HG03025 (cell line): ENCODE measurements around the gene CTNNB1.

Source experiments
- ATAC-seq: cut with Tn5 transposase; IDR thresholded peaks from one replicate; pipeline ENCODE4 v1.9.1; 2021; ENCODE audit warnings: mild to moderate bottlenecking, moderate library complexity; ENCODE audit not compliant: unreplicated experiment, low FRiP score

Gene CTNNB1

DNA sequence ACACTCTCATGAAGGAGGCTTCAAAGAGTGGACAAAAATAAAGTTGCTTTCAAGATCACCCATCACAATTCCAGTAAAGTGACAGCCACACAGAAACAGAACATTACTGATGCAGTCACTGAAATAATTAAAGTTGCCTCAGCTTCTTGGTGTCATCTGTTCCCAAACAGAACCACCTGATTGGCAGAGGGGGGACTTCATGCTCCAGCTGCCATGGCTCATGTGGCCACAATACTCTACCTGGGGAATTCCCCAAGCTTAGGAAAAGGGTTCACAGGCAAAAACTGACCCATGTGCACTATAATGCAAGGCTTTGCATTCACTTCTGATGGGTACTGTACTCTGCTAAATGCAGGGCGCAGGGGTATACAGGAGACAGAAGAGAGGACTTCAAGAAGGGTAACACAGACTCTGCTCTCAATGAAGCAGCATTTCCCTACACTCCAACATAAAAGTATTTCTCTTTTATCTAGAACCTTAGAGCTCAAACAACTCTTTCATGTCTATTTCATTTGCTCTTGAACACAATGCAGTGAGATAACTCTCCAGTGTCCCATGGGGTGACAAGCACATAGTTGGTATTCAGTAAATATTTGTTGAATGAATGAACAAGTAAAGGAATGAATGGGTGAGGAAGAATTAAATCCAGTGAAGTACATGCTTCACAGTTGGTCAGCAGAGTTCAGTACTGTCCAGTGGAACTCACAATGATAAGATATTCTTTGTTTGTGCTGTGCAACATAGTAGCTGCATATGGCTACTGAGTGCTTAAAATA is 8.6 kb upstream of the CTNNB1 start:
- ATAC-seq = no peak

DNA sequence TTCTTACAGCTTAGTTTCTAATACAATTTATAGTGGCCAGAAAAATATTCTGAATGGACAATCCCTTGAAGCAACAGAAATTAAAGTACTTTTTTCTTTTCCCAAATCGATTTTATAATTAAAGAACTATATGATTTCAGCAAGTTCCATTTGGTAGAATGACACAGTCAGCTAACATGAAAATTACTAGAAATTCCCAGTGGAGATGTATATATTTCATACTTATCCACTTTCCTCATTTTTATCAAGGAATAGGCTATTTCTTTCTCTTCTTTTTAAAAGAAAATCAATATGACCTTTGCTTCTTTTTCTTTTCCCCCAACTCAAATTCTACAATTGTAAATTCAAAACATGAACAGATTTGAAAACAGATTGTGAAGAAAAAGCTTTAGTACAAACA is 6.4 kb upstream of the CTNNB1 start:
- ATAC-seq = no peak

DNA sequence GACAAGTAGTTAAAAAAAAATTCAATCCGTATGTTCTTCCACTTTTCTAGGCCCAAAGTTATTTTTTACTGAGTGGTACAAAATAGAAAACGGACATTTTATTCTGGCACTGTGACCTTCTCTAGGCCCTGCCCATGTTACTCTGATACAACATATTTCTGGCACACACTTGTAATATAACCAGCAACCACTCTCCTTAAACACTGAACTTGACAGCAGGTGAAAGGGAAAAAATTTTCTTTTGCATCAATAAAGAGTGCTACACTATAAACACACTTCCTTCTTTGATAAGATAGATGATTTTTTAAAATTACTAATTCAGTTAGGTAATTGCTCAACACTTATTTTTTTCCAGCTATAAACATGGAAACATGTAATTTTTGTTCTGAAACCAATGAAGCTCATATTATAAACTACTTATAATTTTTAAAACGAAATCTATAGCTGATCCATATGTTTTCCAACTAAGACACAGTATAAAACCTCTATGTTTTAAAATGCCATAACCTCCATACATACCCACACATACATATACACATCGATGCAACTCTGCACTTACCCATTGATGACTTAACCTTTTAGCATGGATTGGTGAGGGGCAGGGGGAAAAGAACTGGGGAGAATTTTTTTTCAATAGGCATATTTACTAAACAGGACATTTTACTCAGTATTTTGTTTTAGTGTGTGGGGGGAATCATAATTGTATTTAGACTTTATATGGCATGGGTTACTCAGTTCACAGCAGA is 5.3 kb upstream of the CTNNB1 start:
- ATAC-seq = no peak

DNA sequence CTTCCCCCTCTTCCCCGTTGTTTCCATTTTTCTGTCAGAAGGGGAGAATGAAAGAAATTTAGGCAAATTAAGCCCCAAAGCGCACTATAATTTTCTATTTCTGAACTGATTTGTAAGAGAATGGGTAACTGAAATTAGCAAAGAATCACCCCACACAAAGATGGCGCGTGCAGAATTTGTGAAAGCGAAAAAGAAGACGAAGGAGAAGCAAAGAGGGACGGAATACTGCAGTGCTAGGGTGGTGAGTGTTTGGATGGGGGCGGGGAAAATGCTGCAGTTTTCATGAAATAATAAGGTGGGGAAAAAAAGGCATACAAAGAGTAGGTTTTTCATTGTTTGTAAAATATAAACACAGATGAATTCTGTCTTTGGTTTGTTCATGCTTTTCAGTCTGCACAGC is 4.6 kb upstream of the CTNNB1 start:
- ATAC-seq = no peak

DNA sequence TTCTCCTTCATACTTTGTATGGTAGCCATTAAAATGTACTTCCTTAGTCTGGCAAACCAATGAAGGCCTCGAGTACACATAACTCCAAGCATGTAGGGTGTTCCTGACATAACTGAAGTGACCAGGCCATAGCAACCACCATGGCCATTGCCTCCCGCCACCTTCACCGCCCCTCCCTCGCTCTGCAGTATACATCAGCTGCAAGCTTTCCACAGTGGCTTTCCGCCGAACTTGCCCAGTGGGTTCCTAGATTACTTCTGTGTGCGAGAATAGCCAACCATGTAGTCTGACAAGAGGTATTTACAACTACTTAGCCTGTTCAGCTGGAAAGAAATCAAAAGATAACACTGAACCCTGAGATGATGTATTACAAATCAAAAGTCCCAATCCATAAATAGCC is 3.4 kb upstream of the CTNNB1 start:
- ATAC-seq = no peak

DNA sequence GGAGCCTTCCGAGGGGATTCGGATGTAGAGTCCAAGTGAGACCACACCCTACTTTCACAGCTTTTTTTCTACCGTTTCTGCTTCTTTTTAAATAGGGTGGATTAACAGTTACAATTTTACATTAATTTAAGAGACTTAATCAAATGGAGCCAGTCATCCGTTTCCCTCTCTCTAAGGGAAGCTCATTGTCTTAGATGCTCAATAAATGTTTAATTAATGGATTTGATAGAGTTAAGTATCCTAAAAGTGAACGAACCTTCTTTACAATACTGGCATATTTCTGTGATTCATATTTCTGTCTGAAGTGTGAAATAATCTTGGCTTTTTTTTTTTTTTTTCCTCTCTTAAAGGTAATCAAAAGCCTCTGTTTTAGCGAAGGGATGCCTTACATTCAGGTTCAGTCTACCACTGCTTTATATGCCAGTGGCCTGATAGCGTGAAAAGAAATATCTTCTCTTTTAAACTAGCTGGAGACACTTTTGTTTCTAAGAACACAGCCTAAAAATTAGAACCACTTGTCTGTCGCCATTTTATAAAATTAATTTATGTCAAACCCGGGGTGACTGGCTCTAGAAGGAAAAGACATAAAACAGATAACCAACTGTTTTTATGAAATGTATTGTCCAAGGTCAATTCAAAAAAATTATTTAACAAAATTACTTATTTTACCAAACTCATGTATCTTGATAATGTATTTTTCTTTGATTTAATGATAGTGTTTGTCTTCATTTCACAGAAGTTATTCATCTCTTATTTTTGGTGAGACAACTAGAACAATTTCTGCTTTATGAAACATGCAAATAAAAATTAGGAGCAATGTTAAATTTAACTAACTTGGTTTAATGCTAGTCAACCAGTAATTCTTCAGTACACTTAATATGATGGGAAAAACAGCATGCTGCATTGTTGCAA is 2.5 kb upstream of the CTNNB1 start:
- no peak for ATAC-seq

DNA sequence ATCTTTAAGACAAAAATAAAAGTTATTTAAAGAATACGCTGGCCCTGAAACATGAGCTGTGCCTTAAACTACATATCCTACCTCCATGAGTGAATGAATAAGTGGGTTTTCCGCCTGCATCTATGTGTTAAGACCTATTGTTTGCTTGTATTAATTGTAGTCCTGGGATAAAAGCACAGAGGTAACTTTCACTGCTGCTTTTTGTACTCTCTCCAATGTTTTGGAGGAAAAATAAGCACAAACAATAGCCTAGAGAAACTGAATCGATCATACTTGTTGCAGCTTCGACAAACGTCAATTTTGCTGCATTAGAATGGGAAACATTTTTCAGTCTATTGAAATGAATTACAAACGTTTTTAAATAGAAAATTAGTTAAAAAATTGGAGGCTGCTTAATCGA is 1.3 kb upstream of the CTNNB1 start:
- no peak for ATAC-seq

DNA sequence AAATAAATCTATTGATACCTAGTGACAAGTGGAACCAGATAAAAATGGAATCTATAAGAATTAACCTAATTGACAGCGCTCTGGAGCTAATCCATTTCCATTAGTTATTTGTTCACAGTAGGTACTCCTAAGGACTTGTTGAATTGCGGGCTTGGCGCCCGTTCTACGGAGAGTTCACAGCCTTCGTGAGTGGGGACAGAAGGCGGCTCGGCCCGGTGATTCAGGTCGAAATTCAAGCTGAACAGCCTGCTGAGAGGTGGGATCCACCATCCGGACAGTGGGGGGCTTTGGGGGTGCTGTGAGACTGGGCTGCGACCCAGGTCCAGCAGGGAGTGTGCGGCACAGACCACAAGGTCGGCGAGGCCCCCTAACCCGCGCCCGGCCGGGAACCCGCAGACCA is 779 bp upstream of the CTNNB1 start:
- ATAC-seq = no peak

DNA sequence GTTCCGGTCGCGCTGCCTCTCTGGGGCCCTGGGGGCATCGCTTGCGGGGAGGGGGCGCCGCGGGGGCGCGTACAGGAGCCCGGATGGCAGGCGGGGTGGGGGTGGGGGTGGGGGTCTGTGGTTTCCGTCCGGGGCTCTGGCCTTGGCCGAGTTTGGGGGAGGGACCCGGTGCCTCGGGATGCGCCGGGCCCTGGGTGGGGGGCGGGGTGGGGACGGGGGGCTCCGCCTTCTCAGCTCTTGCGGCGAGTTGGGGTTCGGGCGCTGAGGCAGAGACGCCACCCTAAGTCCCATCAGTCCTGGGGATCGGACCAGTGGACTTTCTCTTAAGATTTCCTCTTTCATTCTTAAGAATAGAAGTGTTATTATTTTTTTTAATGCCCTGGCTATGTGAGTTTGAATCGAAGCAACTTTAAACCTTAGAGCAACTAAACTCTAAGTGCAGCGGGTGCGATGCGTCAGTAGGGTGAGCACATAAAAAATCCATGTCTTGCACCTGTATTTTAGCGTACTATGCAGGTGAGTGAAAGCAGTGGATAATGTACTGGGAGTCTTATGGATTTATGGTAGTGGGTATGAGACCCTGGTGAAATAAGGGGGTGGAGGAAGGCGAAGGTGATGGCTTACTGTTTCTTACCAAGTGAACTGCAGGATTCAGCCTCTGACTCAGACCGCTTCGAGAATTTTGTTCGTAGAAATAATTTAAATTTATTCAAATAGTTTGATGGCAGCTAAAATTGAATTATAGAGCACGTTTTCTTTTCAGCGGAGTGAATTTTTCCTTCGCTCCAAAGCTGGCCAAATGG is 762 bp downstream of the CTNNB1 start:
- no peak for ATAC-seq

DNA sequence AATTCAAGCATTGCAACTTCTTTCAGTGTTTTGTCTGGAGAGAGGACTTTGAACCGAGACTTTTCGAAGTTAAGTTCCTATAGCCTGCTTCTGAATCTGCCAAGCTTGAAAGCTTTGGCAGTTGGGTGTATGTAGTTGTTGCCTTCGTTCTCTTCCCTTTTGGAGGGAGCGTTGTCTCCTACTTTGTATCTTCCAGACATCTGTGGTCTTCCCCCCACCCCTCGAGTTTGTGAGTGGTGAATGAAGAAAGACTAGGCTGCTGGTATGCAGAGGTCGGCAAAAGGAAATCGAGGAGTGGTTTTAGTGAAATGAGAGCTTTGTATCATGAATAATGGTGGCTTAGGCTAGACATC is 1.3 kb downstream of the CTNNB1 start:
- no peak for ATAC-seq

DNA sequence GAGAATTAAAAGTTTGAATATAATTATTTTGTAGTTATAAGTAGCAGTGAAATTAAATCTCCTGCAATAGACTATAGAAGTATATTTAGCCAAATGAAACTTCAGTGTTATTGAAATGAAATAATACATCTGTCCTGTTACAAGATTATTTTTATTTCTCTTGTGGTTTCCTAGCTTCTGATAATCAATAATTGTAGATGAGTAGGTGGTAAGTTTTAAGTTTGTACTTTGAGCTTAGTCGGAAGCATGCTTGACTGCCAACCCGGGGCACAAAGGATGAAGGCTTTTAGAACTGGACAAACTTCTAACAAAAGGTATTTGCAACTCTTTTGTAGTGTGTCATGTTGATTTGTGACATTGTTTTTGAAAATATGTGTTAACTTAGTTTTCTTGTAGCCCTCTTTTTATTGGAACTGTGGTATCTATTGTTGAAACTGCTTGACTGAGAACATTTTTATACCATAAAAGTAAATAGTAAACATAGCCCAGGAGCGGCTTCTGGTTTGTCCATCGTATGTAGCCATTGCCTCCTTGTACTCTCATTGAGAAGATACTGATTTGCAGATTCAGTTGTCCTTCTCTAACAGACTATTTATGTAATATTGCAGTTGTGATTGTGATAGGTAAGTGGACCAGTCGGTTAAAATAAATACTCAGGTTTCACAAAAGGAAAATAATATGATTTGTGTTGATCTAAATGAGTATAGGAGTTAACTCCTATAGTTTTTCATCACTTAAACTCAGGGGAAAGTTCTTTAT is 2.9 kb downstream of the CTNNB1 start:
- no peak for ATAC-seq

DNA sequence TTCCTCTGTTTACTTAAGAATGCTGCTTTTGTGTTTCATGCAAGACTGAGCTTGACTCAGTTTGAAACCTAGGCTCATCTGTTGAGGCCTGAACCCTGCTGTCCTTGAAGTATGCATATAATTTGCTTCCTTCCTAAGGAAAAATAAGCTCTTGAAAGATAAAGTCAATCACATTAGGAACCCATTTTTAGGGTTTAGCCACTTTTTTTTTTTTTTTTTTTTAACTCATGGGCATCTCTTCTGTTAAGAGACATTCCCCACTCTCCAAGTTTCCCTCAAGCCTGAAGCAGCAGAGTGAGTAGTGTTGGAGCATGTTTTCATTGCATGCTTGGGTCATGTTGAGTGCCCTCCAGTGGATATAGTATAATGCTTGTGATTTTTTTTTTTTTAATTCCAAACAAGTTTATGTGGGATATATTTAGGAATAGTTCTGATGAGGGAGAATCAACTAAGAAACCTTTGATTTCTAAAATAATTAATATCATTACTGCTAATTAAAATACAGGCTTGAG is 3.6 kb downstream of the CTNNB1 start:
- ATAC-seq = no peak

DNA sequence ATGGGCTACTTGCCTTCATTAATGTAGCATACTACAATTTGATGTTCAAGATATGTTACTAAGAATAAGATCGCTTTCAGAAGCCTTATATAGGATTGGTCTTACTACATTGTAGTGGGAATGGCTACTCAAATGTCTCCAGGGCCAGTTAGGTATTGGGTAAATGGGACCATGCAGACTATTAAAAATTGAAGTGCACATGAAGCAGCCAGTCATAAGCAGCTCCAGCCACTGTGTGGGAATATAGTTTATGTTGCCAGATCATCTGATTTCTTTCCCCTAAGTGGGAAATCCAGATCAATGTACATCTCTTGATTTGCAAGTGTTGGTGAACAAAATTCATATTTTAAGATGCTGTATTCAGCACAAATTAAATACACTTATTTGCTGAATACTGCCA is 5.1 kb downstream of the CTNNB1 start:
- no peak for ATAC-seq

DNA sequence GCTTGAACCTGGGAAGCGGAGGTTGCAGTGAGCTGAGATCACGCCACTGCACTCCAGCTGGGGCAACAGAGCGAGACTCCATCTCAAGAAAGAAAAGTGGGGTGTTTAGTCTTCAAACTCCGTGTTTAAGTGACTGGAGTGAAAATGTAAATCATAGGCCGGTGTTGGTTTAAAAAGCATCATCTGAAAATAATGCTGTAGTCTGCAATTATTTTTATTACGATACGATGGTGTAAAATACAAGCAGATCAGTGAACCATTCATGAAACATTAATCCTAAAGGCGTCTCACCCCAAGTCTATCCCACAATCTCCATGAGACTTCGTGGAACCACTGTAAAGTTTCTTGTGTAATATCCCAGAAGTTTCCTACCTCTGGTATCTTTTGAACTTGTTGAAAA is 6.3 kb downstream of the CTNNB1 start:
- ATAC-seq = no peak

DNA sequence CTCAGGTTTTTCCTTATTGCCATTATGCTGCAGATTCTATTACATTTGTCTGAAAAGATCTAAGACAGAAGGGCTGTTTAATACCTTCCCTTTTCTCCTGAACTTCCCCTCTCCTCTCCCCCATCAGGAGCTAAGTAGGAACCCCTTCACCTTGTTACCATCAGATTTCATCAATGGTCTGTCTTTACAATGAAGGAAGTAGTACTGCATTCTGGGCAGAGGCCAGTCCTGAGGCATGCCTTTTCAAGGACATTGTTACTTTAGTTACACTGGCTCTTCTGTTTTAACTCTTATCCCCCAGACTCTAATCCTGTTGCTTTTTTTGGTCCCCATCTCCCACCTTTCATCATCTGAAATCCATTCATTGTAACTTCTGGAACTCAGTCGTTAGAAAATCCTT is 8.1 kb downstream of the CTNNB1 start:
- no peak for ATAC-seq

DNA sequence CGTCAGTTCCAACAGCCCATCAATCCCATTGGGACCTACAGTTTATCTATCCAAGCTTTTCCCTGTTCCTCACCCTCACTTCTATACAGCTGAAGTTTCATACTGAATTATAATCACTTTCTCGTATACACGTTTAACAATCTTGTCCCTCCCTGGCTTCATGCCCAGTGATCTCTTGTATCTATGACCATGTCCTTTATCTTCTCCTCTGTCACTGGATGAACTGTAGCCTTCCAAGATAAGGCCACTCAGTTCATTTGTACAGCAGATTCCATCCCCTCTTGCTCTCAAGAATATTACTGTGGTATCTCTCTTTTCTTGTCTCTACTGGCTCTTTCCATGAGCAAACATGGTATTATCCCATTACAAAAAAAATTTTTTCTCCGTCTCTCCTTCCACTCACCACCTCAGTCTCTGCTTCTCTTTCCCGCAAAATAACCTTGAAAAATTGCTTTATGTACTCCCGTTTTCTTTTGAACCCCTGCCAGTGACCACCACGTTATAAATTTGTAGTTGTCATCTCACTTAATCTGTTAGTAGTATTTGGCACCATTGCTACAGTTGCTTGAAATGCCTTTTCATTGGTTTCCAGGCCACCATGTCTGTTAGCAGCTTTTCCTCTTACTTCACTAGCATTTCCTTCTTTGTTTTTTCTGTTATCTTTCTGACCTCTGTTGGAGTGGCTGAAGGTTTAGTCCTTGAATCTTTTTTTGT is 9.4 kb downstream of the CTNNB1 start:
- no peak for ATAC-seq

DNA sequence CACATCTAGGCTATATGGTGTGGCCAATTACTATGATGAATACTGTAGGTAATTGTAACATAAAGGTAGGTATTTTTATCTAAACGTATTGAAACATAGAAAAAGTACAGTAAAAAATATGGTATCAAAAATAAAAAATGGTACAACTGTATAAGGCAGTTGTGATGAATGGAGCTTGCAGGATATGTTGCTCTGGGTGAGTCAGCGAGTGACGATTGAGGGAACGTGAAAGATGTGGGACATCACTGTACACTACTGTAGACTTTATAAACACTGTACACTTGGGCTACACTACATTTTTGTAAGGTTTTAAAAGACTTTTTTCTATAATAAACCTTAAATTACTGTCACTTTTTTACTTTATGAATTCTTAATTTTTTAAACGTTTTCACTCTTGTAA is 10.3 kb downstream of the CTNNB1 start:
- ATAC-seq = no peak

DNA sequence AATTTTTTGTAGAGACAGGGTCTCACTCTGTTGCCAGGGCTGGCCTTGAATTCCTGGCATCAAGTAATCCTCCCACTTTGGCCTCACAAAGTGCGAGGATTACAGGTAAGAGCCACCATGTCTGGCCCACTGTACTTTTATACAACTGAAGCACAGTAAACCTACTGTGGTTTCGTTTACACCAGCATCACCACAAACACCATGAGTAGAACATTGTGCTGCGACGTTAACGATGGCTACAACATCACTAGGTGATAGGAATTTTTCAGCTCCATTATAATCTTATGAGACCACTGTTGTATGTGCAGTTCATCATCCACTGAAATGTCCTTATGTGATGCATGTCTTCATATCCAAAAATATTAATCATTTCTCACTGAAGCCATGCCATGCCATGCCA is 11.7 kb downstream of the CTNNB1 start:
- no peak for ATAC-seq

DNA sequence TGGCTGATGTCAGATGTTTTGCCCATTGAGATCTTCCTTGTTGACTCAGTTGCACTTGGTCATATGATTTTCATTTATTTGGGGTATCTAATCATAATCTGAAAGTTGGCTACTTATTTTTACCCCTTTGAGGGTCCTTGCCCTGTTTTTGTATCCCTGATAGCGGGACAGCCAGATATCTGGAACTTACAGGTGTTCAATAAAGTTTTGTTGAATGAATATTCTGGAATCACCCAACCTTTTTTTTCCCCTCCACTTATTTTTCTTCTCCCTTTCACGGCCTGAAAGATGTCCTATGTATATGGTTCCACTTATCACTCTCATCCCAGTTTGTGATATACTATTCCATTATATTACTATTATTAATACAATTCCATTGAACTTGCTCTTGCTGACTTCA is 12.8 kb downstream of the CTNNB1 start:
- ATAC-seq = no peak
